ENCODE data around the gene SLC32A1.

Gene SLC32A1

DNA sequence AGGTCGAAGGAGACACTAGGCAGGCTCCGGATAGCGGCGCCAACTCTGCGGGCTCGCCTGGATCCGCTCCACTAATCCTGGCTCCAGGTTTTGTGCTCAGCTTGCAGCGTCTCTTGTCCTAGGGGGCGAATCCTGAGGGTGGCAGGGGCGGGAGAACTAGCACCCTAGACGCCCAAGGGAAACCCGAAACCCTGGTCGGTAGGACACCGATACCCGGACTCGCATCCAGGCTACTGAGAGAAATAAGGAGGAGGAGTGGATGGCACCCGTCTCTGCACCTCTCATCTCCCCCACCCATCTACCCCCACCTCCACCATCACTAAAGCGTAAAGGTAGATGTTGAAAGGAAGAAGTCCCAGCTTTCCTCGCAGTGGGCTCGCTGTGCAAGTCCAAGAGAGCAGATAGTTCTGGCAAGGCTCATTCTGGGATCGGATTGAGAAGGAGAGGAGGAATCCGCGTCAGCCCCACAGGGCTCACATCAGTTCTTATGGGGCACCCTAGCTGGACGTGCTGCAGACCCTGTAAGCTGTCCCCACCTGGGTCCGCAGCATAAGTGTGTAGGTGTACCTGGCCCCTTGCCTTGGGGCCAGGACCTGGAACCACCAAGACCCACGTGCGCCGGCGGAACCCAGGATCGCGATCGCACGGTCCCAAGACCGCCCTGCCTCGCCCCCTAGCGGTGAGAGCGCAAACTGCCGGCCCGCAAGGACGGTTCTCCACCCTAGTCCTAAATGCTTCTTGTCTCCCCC lies 6.9 kb downstream of the SLC32A1 start:
- Histone ChIP-seq H3K4me1 (ENCODE audit: control insufficient read depth, insufficient read depth, low read length) (peaks cover 14% of the 10 kb centered on the region), H3K27ac (ENCODE audit: low read length) (no peak overlapping the region), H3K9me3 (ENCODE audit: control insufficient read depth, insufficient read depth, low read length) (no peaks in the 10 kb centered on the region), H3K27me3 (ENCODE audit: control insufficient read depth, insufficient read depth, low read length) (peaks cover 45% of the 10 kb centered on the region), H3K4me3 (ENCODE audit: low read length) (peak overlapping the region; percentile 18; the same call in 1 of the 2 replicates), H3K36me3 (ENCODE audit: control insufficient read depth, insufficient read depth, low read length) (no peaks in the 10 kb centered on the region)
- DNase-seq (ENCODE audit: low read depth, low spot score) = no peak
- no CpG with 5 or more reads among the region's 40 CpGs for WGBS (ENCODE audit: insufficient coverage, insufficient read length)

DNA sequence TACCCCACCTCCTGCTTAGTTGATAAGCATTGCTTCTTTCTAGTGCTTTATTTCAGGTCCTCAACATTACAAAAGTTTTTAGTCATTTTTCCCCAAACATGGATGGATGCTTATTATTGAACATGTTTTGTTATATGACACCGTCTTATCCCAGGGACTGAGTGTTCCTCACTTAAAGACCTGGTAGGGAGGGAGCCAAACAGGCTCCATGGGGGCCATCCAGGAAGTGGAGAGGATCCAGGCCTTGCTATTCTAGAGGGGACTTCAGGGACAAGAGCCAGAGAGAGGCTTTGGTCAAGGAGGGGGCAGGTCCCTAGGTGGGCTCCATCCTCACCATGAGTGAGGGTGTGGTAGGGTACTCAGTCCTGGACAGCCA lies 7.4 kb downstream of the SLC32A1 start:
- no peaks in the 10 kb centered on the region for H3K9me3 ChIP-seq (ENCODE audit: control insufficient read depth, insufficient read depth, low read length)
- H3K27me3 ChIP-seq (ENCODE audit: control insufficient read depth, insufficient read depth, low read length) = peaks cover 39% of the 10 kb centered on the region
- no peak overlapping the region for H3K27ac ChIP-seq (ENCODE audit: low read length)
- no peak overlapping the region for H3K4me3 ChIP-seq (ENCODE audit: low read length)
- DNase-seq (ENCODE audit: low read depth, low spot score) = no peak
- H3K36me3 ChIP-seq (ENCODE audit: control insufficient read depth, insufficient read depth, low read length) = no peaks in the 10 kb centered on the region
- peaks cover 14% of the 10 kb centered on the region for H3K4me1 ChIP-seq (ENCODE audit: control insufficient read depth, insufficient read depth, low read length)
- no CpG with 5 or more reads among the region's 1 CpG for WGBS (ENCODE audit: insufficient coverage, insufficient read length)

DNA sequence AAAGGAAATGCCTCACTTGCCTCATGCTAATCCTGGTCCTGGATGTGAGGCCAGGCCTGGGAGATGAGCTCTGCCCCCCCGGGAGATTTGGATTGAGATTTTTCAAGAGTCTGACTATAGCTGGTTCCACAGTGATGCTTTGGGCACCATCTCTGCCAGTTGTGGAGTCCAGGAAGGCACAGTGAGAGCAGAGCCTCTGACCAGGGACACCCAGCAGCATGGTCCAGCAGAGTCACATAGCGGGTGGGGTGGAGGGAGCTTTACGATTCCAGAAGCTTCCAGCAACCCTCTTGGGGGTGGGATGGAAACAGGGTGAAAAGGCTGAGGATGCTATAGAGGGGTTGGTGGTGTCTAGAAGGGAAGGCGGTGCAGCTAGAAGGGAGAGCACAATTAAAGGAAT lies 8.7 kb downstream of the SLC32A1 start:
- peaks cover 7% of the 10 kb centered on the region for H3K4me1 ChIP-seq (ENCODE audit: control insufficient read depth, insufficient read depth, low read length)
- H3K27ac ChIP-seq (ENCODE audit: low read length) = no peak overlapping the region
- no CpG with 5 or more reads among the region's 4 CpGs for WGBS (ENCODE audit: insufficient coverage, insufficient read length)
- H3K36me3 ChIP-seq (ENCODE audit: control insufficient read depth, insufficient read depth, low read length) = no peaks in the 10 kb centered on the region
- H3K27me3 ChIP-seq (ENCODE audit: control insufficient read depth, insufficient read depth, low read length) = peaks cover 28% of the 10 kb centered on the region
- no peak for DNase-seq (ENCODE audit: low read depth, low spot score)
- no peaks in the 10 kb centered on the region for H3K9me3 ChIP-seq (ENCODE audit: control insufficient read depth, insufficient read depth, low read length)
- H3K4me3 ChIP-seq (ENCODE audit: low read length) = no peak overlapping the region

DNA sequence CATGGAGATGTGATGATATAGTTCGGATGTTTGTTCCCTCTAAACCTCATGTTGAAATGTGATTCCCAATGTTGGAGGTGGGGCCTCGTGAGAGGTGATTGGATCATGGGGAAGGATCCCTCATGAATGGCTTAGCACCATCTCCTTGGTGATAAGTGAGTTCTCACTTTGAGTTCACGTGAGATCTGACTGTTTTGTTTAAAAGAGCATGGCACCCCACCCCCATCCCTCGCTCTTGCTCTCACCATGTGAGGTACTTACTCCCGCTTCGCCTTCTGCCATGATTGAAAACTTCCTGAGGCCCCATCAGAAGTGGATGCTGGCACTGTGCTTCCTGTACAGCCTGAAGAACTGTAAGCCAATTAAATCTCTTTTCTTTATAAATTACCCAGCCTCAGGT lies 10.9 kb downstream of the SLC32A1 start:
- Histone ChIP-seq H3K4me3 (ENCODE audit: low read length) (no peak overlapping the region), H3K27ac (ENCODE audit: low read length) (no peak overlapping the region), H3K9me3 (ENCODE audit: control insufficient read depth, insufficient read depth, low read length) (no peaks in the 10 kb centered on the region), H3K36me3 (ENCODE audit: control insufficient read depth, insufficient read depth, low read length) (no peaks in the 10 kb centered on the region), H3K4me1 (ENCODE audit: control insufficient read depth, insufficient read depth, low read length) (peaks cover 2% of the 10 kb centered on the region; the same call in 1 of the 2 replicates), H3K27me3 (ENCODE audit: control insufficient read depth, insufficient read depth, low read length) (peaks cover 7% of the 10 kb centered on the region)
- DNase-seq (ENCODE audit: low read depth, low spot score) = no peak
- no CpG with 5 or more reads among the region's 6 CpGs for WGBS (ENCODE audit: insufficient coverage, insufficient read length)

DNA sequence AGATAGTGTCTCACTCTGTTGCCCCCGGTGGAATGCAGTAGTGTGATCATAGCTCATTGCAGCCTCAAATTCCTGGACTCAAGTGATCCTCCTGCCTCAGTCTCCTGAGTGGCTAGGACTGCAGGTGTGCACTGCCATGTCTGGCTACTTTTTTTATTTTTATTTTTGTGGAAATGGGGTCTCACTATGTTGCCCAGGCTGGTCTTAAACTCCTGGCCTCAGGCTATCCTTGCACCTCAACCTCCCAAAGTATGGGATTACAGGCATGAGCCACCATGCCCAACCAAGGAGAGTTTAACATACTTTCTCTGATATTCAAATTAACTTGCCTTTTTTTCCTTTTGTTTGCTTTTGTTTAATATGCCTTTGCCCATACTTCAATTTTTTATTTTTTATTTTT lies 13.6 kb downstream of the SLC32A1 start:
- no peaks in the 10 kb centered on the region for H3K4me1 ChIP-seq (ENCODE audit: control insufficient read depth, insufficient read depth, low read length)
- H3K27ac ChIP-seq (ENCODE audit: low read length) = no peak overlapping the region
- no peak for DNase-seq (ENCODE audit: low read depth, low spot score)
- H3K4me3 ChIP-seq (ENCODE audit: low read length) = no peak overlapping the region
- no peaks in the 10 kb centered on the region for H3K9me3 ChIP-seq (ENCODE audit: control insufficient read depth, insufficient read depth, low read length)
- no peaks in the 10 kb centered on the region for H3K36me3 ChIP-seq (ENCODE audit: control insufficient read depth, insufficient read depth, low read length)
- WGBS (ENCODE audit: insufficient coverage, insufficient read length) = no CpG with 5 or more reads among the region's 1 CpG
- no peaks in the 10 kb centered on the region for H3K27me3 ChIP-seq (ENCODE audit: control insufficient read depth, insufficient read depth, low read length)

DNA sequence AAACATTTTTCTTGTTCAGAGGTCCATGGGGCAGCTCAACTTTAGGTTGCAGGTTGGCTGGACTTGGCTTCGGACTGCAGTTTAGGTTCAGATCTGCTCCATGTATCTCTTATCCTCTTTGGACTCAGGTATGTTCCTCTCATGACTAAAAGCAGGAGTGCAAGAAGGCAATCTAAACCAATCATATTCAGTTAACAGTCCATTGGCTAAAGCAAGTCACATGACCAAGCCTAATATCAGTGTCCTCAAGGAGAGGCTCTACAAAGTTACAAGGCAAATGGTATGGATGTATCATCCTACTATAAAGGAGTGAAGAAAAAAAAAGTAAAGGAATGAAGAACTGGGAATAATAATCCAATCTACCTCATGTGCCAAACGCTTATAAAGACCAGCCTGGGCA lies 21.5 kb downstream of the SLC32A1 start:
- Histone ChIP-seq H3K4me1 (ENCODE audit: control insufficient read depth, insufficient read depth, low read length) (peaks cover 6% of the 10 kb centered on the region), H3K36me3 (ENCODE audit: control insufficient read depth, insufficient read depth, low read length) (no peaks in the 10 kb centered on the region), H3K27me3 (ENCODE audit: control insufficient read depth, insufficient read depth, low read length) (no peaks in the 10 kb centered on the region; the same call in 1 of the 2 replicates), H3K4me3 (ENCODE audit: low read length) (no peak overlapping the region), H3K9me3 (ENCODE audit: control insufficient read depth, insufficient read depth, low read length) (no peaks in the 10 kb centered on the region), H3K27ac (ENCODE audit: low read length) (no peak overlapping the region)
- no CpG with 5 or more reads among the region's 2 CpGs for WGBS (ENCODE audit: insufficient coverage, insufficient read length)
- no peak for DNase-seq (ENCODE audit: low read depth, low spot score)

DNA sequence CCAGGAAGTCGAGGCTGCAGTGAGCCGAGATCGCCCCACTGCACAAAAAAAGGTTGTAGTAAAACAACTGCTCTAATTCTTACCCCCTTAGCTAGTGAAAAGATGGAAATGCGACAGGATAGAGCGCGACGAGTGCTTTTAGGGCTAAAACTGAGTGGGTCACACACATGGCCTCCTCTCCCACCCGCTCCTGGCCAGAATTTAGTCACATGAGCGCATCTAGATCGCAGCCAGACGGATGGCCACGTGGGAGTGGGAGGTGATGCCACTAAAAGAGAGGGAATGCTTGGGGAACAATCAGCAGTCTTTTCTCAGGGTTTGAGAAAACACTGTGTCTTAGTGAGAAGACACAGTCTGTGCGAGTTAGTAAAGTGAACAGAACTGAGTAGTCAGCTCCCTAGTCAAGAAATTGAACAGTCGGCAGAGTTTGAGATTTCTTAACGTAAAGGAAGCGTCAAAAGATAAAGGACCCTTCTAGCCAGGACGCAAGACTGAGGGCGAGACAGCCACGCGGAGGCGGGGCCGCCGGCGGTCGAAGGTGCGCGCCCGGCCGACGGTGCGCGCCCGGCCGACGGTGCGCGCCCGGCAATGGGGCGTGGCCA lies 23.3 kb downstream of the SLC32A1 start:
- Histone ChIP-seq H3K4me1 (ENCODE audit: control insufficient read depth, insufficient read depth, low read length) (peaks cover 6% of the 10 kb centered on the region), H3K9me3 (ENCODE audit: control insufficient read depth, insufficient read depth, low read length) (no peaks in the 10 kb centered on the region), H3K27me3 (ENCODE audit: control insufficient read depth, insufficient read depth, low read length) (no peaks in the 10 kb centered on the region; the same call in 1 of the 2 replicates), H3K4me3 (ENCODE audit: low read length) (no peak overlapping the region; the same call in 1 of the 2 replicates), H3K36me3 (ENCODE audit: control insufficient read depth, insufficient read depth, low read length) (no peaks in the 10 kb centered on the region), H3K27ac (ENCODE audit: low read length) (no peak overlapping the region)
- WGBS (ENCODE audit: insufficient coverage, insufficient read length) = no CpG with 5 or more reads among the region's 39 CpGs
- DNase-seq (ENCODE audit: low read depth, low spot score) = no peak

DNA sequence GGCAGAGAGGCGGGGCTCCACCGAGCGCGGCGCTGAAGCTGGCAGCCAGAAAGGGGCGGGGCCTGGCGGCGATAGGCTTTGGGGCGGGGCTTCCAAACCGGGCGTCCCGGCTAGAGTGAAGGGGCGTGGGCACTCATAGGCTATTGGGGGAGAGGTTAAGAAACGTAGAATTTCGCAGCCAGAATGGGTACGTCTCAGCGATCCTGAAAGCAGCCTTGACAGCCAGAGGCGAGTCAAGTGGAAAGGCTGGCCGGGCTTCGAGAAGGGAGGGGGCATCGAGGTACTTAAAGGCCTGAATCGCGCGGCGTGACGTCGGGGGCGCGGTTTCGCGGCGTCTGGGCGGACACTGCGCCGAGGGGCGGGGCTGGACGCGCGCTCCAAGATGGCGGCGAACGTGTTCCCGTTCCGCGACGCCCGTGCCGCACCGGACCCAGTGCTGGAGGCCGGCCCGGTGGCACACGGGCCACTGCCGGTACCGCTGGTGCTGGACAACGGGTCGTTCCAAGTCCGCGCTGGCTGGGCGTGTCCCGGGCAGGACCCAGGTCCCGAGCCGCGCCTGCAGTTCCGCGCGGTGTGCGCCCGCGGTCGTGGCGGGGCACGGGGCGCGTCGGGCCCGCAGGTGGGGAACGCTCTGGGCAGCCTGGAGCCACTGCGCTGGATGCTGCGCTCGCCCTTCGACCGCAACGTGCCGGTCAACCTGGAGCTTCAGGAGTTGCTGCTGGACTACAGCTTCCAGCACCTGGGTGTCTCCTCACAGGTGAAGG lies 24.0 kb downstream of the SLC32A1 start, which contains the start of gene ACTR5:
TSS of gene ACTR5 (plus strand) at position 364 of the 764 bp plus-strand sequence. CDS start at position 383, 19 bp downstream.
- Histone ChIP-seq H3K4me3 (ENCODE audit: low read length) (peak within 1 kb of the TSS; percentile 99), H3K9me3 (ENCODE audit: control insufficient read depth, insufficient read depth, low read length) (no peaks in the 10 kb centered on the region), H3K36me3 (ENCODE audit: control insufficient read depth, insufficient read depth, low read length) (no peaks in the 10 kb centered on the region), H3K27me3 (ENCODE audit: control insufficient read depth, insufficient read depth, low read length) (no peaks in the 10 kb centered on the region; the same call in 1 of the 2 replicates), H3K4me1 (ENCODE audit: control insufficient read depth, insufficient read depth, low read length) (peaks cover 6% of the 10 kb centered on the region), H3K27ac (ENCODE audit: low read length) (no peak within 1 kb of the TSS)
- DNase-seq (ENCODE audit: low read depth, low spot score) = peak; percentile 64
- WGBS (ENCODE audit: insufficient coverage, insufficient read length) = no CpG with 5 or more reads among the region's 84 CpGs

DNA sequence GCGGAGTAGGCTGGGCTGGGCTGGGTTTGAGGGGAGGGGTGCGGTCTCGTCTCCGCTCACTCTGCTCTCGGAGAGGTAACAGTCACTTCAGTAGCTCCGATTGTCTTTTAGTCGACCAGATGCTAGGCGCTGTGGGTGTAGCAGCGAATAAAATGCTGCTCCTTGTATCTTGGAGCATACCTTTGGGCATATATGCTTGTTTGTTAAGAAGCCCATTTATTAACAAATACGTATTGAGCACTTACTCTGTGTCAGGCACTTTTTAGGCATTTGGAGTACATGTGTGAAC lies 24.5 kb downstream of the SLC32A1 start:
- H3K4me3 ChIP-seq (ENCODE audit: low read length) = peak overlapping the region; percentile 99; the same call in 1 of the 2 replicates
- H3K27ac ChIP-seq (ENCODE audit: low read length) = no peak overlapping the region
- H3K4me1 ChIP-seq (ENCODE audit: control insufficient read depth, insufficient read depth, low read length) = peaks cover 6% of the 10 kb centered on the region
- H3K36me3 ChIP-seq (ENCODE audit: control insufficient read depth, insufficient read depth, low read length) = no peaks in the 10 kb centered on the region
- no peak for DNase-seq (ENCODE audit: low read depth, low spot score)
- no peaks in the 10 kb centered on the region; the same call in 1 of the 2 replicates for H3K27me3 ChIP-seq (ENCODE audit: control insufficient read depth, insufficient read depth, low read length)
- H3K9me3 ChIP-seq (ENCODE audit: control insufficient read depth, insufficient read depth, low read length) = no peaks in the 10 kb centered on the region
- WGBS (ENCODE audit: insufficient coverage, insufficient read length) = no CpG with 5 or more reads among the region's 10 CpGs

DNA sequence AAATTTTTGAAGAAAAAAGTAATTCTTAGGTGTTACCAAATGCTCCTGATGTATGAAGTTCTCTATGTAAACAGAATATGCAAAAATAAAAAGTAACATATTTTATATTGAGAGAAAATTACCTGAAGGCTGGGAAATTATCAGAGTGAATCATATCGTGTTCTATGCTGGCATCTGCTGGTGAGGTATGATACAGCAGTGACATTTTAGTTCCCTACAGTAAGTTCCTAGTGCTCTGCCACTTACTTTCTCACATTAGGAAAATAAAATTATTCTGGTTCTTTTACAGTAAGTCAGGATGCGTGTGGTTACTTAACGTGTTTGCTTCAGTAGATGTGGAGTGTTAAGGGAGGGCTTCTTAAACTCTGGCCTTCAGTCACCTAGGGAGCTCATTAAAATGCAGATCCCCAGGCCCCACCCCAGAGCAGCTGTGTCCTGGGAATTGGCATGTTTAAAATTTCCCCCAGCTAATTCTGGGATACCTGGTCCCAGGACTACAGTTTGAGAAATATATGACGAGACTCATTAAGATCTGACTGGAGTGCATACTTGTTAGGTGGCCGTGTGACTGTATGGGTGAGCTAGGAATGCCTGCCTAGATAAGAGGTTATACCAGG lies 27.2 kb downstream of the SLC32A1 start:
- H3K27ac ChIP-seq (ENCODE audit: low read length) = no peak overlapping the region
- H3K4me1 ChIP-seq (ENCODE audit: control insufficient read depth, insufficient read depth, low read length) = peaks cover 6% of the 10 kb centered on the region
- H3K27me3 ChIP-seq (ENCODE audit: control insufficient read depth, insufficient read depth, low read length) = no peaks in the 10 kb centered on the region; the same call in 1 of the 2 replicates
- DNase-seq (ENCODE audit: low read depth, low spot score) = no peak
- H3K9me3 ChIP-seq (ENCODE audit: control insufficient read depth, insufficient read depth, low read length) = no peaks in the 10 kb centered on the region
- no CpG with 5 or more reads among the region's 5 CpGs for WGBS (ENCODE audit: insufficient coverage, insufficient read length)
- H3K36me3 ChIP-seq (ENCODE audit: control insufficient read depth, insufficient read depth, low read length) = peaks cover 10% of the 10 kb centered on the region
- H3K4me3 ChIP-seq (ENCODE audit: low read length) = no peak overlapping the region

Data from iPS DF 6.9 (cell line).